GM23248 (cell line): ENCODE measurements around the gene LHCGR. TPM values are rescaled to one million over a fixed set of nuclear protein-coding genes. Genes with fewer than 3 reads are reported as not detected.
A peak's percentile ranks its signal among the peaks of the same experiment; 100 is the strongest.

Experiments
- DNase-seq: peaks from one replicate; pipeline ENCODE4 v3.0.0-alpha.2; 2015
- H2AFZ ChIP-seq: fragments of 200-600 bp; sonication (generic); 2 replicates; pipeline ENCODE4 v1.6.1; 2016; ENCODE audit warnings: antibody characterized with exemption
- H3F3A ChIP-seq: fragments of 200-600 bp; sonication (generic); 2 replicates; pipeline ENCODE4 v1.6.1; 2016; ENCODE audit warnings: mild to moderate bottlenecking, antibody characterized with exemption, mixed run types; ENCODE audit not compliant: insufficient read depth
- H3K27ac ChIP-seq: fragments of 200-600 bp; sonication (generic); 2 replicates; pipeline ENCODE4 v1.5.1; 2016; ENCODE audit warnings: mild to moderate bottlenecking
- H3K27me3 ChIP-seq: fragments of 200-600 bp; sonication (generic); replicated peaks from 2 replicates; pipeline ENCODE4 v1.6.1; 2016; ENCODE audit warnings: mild to moderate bottlenecking; ENCODE audit not compliant: insufficient read depth
- H3K36me3 ChIP-seq: fragments of 200-600 bp; sonication (generic); 2 replicates; pipeline ENCODE4 v1.6.1; 2016; ENCODE audit warnings: low read depth, mild to moderate bottlenecking
- H3K4me1 ChIP-seq: fragments of 200-600 bp; sonication (generic); 2 replicates; pipeline ENCODE4 v1.6.1; 2016; ENCODE audit warnings: mild to moderate bottlenecking; ENCODE audit not compliant: insufficient read depth
- H3K4me2 ChIP-seq: fragments of 200-600 bp; sonication (generic); one replicate; pipeline ENCODE4 v1.6.1; 2016; ENCODE audit warnings: mild to moderate bottlenecking; ENCODE audit not compliant: unreplicated experiment
- H3K4me3 ChIP-seq: fragments of 200-600 bp; sonication (generic); 2 replicates; pipeline ENCODE4 v1.5.1; 2016; ENCODE audit warnings: mild to moderate bottlenecking
- H3K79me2 ChIP-seq: fragments of 200-600 bp; sonication (generic); 2 replicates; pipeline ENCODE4 v1.6.1; 2016; ENCODE audit warnings: mild to moderate bottlenecking; ENCODE audit not compliant: insufficient read depth
- H3K9ac ChIP-seq: fragments of 200-600 bp; sonication (generic); 2 replicates; pipeline ENCODE4 v1.6.1; 2016; ENCODE audit warnings: mild to moderate bottlenecking
- H3K9me2 ChIP-seq: fragments of 200-600 bp; sonication (generic); 2 replicates; pipeline ENCODE4 v1.6.1; 2016; ENCODE audit warnings: mixed run types, mild to moderate bottlenecking, moderate library complexity; ENCODE audit not compliant: insufficient read depth
- H3K9me3 ChIP-seq: fragments of 200-600 bp; sonication (generic); one replicate; pipeline ENCODE4 v1.6.1; 2017; ENCODE audit warnings: low read depth
- H4K20me1 ChIP-seq: fragments of 200-600 bp; sonication (generic); 2 replicates; pipeline ENCODE4 v1.6.0; 2016; ENCODE audit not compliant: insufficient read depth
- EZH2 ChIP-seq: fragments of 200-600 bp; sonication (generic); IDR thresholded peaks from 2 replicates; pipeline ENCODE4 v1.6.1; 2018; ENCODE audit warnings: antibody characterized with exemption, mild to moderate bottlenecking; ENCODE audit not compliant: insufficient read depth, poor library complexity, severe bottlenecking
- EZH2phosphoT487 ChIP-seq: fragments of 200-600 bp; sonication (generic); IDR thresholded peaks from 2 replicates; pipeline ENCODE4 v1.6.1; 2018; ENCODE audit warnings: antibody characterized with exemption, moderate library complexity, mild to moderate bottlenecking, low read depth; ENCODE audit not compliant: insufficient read depth
- WGBS, 2 experiments: methylation state at CpG; one replicate each; pipeline ENCODE4 v1.1.6; 2015 to 2017; ENCODE audit warnings: low lambda C conversion rate in 2 of 2, low coverage in 1 of 2; ENCODE audit errors: missing lambda C conversion rate in 2 of 2; 5-methylcytosine and 5-hydroxymethylcytosine counted together
- in situ Hi-C: fragments of 300-500 bp; cut with MboI; formaldehyde crosslinking; loops from 2 replicates; pipeline ENCODE4 v1.15.0; 2020
- polyA plus RNA-seq: library from polyadenylated mRNA; unstranded; fragments of >200 nt; fragmentation: Nextera tagmentation; extraction: Ambion mirVana; gene quantifications from 2 replicates; pipeline ENCODE4 v1.2.1, GENCODE V29; 2016
- total RNA-seq: library from RNA; depleted of rRNA; stranded (reverse); fragments of >200 nt; shearing (Covaris generic); gene quantifications from 2 replicates; pipeline ENCODE4 v1.2.3, GENCODE V29; 2014

Gene LHCGR
- total and polyA plus RNA-seq, 2 experiments from 2014 or later = not detected

- Histone ChIP-seq H3K36me3 (no peaks in the 10 kb centered on the region), H3K9me3 (no peaks in the 10 kb centered on the region), H3K4me2 (no peak overlapping the region), H3K9ac (no peak overlapping the region), H4K20me1 (no peaks in the 10 kb centered on the region), H3K9me2 (no peaks in the 10 kb centered on the region; the same call in 1 of the 2 replicates), H3K27ac (no peak overlapping the region), H2AFZ (no peak overlapping the region), H3K79me2 (no peaks in the 10 kb centered on the region), H3K27me3 (no peaks in the 10 kb centered on the region), H3K4me3 (no peak overlapping the region), H3F3A (no peaks in the 10 kb centered on the region), H3K4me1 (no peaks in the 10 kb centered on the region)
- 80 to 87% methylated on average over 2 of the region's 2 CpGs for WGBS, 2 experiments
- DNase-seq = no peak
- in situ Hi-C loops = no loop called here
- no peak for TF ChIP-seq EZH2phosphoT487
- no peak for TF ChIP-seq EZH2
These were observed 80.6 kb downstream of the LHCGR start for GRCh38 chr2:48674933-48675332.

- Histone ChIP-seq H3K4me2 (no peak overlapping the region), H3K79me2 (no peaks in the 10 kb centered on the region), H4K20me1 (no peaks in the 10 kb centered on the region), H3K9me2 (no peaks in the 10 kb centered on the region; the same call in 1 of the 2 replicates), H3K36me3 (no peaks in the 10 kb centered on the region), H2AFZ (no peak overlapping the region), H3K27me3 (no peaks in the 10 kb centered on the region), H3K9ac (no peak overlapping the region), H3F3A (no peaks in the 10 kb centered on the region), H3K4me3 (no peak overlapping the region), H3K4me1 (no peaks in the 10 kb centered on the region), H3K9me3 (no peaks in the 10 kb centered on the region), H3K27ac (no peak overlapping the region)
- in situ Hi-C loops = no loop called here
- no peak for TF ChIP-seq EZH2phosphoT487
- no peak for TF ChIP-seq EZH2
- 90% methylated on average over 4 of the region's 4 CpGs for whole genome bisulfite sequencing, 2 experiments
- DNase-seq = no peak
These were observed 81.9 kb downstream of the LHCGR start for GRCh38 chr2:48673581-48673980.

- no peak overlapping the region for H3K9ac ChIP-seq
- no peak overlapping the region for H3K4me2 ChIP-seq
- no peaks in the 10 kb centered on the region for H3K4me1 ChIP-seq
- H3F3A ChIP-seq = no peaks in the 10 kb centered on the region
- H3K79me2 ChIP-seq = no peaks in the 10 kb centered on the region
- no peak overlapping the region for H3K27ac ChIP-seq
- H3K36me3 ChIP-seq = no peaks in the 10 kb centered on the region
- TF ChIP-seq EZH2phosphoT487 = no peak
- TF ChIP-seq EZH2 = no peak
- H3K9me2 ChIP-seq = no peaks in the 10 kb centered on the region; the same call in 1 of the 2 replicates
- in situ Hi-C loops = no loop called here
- 50 to 58% methylated on average over 1 of the region's 1 CpG for WGBS, 2 experiments
- H3K27me3 ChIP-seq = no peaks in the 10 kb centered on the region
- H3K9me3 ChIP-seq = no peaks in the 10 kb centered on the region
- no peaks in the 10 kb centered on the region for H4K20me1 ChIP-seq
- H3K4me3 ChIP-seq = no peak overlapping the region
- no peak overlapping the region for H2AFZ ChIP-seq
- DNase-seq = no peak
These were observed 86.5 kb downstream of the LHCGR start for GRCh38 chr2:48668992-48669391.

GRCh38 chr2:48651158-48651790 is 104.2 kb downstream of the LHCGR start:
- Histone ChIP-seq H3K9me2 (no peaks in the 10 kb centered on the region), H4K20me1 (no peaks in the 10 kb centered on the region), H3K4me3 (no peak overlapping the region), H3K9ac (no peak overlapping the region), H3K79me2 (no peaks in the 10 kb centered on the region), H3K36me3 (no peaks in the 10 kb centered on the region), H3K4me2 (peak overlapping the region; percentile 67), H3K27ac (no peak overlapping the region), H3K27me3 (no peaks in the 10 kb centered on the region), H3F3A (peaks cover 10% of the 10 kb centered on the region; the same call in 1 of the 2 replicates), H3K9me3 (no peaks in the 10 kb centered on the region), H2AFZ (no peak overlapping the region), H3K4me1 (peaks cover 13% of the 10 kb centered on the region)
- in situ Hi-C loops = no loop called here
- TF ChIP-seq EZH2phosphoT487 (0 out of 2 replicates have a peak, but pooled peaks have one; percentile 74), EZH2 (no peak)
- peak; percentile 86 for DNase-seq
- WGBS, 2 experiments = 2 to 3% methylated on average over 4 of the region's 4 CpGs
